GM18868 (cell line): ENCODE data around the gene CLDN9.
A peak's percentile ranks its signal among the peaks of the same experiment; 100 is the strongest.

Source experiments
- ATAC-seq: cut with Tn5 transposase; IDR thresholded peaks from one replicate; pipeline ENCODE4 v1.9.1; 2021; ENCODE audit warnings: mild to moderate bottlenecking, moderate library complexity; ENCODE audit not compliant: unreplicated experiment

Gene CLDN9

GRCh38 chr16:2992383-2993081, 20.2 kb upstream of the CLDN9 start:
- ATAC-seq, result no peak

GRCh38 chr16:2996298-2996697, 16.4 kb upstream of the CLDN9 start:
- no peak for ATAC-seq

- ATAC-seq, result no peak
Observed at GRCh38 chr16:2999929-3000328, 12.8 kb upstream of the CLDN9 start.

GRCh38 chr16:3000540-3000939, 12.2 kb upstream of the CLDN9 start:
- ATAC-seq, result no peak

- no peak for ATAC-seq
Observed at GRCh38 chr16:3001316-3001715, 11.4 kb upstream of the CLDN9 start.

- ATAC-seq, result peak; percentile 97
Observed at GRCh38 chr16:3003582-3004270, 9.0 kb upstream of the CLDN9 start.

DNA sequence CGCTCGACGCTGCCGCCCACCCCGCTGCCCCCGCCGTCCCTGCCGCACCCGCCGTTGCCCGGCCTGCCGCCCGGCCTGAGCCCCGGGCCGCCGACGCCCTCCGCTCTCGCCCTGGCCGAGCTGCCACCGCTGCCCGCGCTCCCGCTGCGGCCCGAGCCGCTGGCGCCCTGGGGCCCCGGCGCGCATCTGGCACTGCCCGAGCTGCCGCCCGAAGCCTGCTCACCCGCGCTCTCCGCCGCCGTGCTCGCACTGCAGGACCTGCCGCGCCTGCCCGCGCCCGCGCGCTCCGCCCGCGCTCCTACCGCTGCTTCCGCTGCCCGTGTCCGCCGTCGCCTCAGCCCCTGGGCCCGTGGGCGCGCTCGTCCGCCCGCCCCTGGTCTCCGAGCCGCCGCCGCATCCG, 8.4 kb upstream of the CLDN9 start:
- peak; percentile 4 for ATAC-seq

DNA sequence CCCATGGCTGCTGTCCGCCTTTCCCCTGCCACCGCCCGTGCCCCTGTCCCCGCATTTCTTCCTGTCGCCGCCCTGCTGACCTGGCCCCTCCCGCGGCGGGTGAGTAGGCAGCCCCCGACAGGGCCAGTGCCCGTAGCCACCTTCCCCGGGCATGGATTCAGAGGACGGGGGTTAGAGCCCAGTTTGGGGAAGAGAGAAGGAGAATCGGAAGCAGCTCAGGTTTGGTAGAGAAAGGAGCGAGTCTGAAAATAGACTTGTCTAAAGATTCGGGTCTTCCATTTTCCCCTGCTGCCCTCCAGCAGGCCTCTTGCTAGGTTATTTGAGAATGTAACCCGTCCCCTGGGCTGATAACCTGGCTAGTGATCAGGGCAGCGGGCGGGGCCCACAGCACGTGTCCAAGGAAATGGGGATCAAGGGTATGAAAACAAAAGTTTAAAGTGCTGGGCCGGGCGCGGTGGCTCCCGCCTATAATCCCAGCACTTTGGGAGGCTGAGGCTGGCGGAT, 7.9 kb upstream of the CLDN9 start:
- no peak for ATAC-seq

DNA sequence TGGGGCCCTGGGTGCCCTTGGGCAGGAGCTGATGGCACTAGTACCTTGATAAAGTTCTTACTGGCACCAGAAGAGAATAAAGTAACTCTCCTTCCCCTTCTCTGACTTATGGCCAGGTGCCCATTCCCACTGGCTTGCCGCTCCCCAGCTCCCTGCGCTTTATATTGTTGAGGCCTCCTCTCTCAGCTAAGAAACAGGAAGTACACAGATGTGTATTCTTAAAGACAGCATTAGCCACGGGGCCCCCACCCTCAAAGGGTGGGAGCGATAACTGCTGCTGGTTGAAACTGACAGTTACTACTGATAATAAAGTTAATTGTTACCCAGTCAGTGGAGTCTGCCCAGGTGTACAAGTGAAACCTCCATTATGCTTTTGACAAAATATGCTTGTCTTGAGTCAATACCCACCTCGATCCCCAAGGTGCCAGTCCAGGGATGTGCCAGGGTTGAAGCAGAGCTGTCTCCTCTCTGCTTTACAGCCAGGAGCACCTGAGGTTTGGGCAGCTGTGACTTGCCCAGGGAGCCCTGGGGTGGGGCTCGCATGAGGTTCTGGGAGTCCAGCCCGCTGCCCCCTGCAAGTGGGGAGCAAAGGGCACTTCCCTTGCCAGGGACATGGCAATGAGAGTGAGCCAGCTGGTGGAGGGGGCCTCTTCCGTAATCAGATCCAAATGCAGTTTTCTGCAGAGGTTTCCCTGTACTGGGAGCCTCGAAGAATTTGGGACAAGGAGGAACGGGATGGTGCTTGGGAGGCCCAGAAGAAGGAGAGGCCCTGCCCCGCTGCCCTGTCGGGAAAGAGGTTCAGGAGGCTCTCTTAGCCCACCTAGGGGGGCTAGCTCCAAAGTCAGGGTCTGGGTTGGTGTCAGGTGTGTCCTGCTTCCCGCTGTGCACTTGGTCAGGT, 5.4 kb upstream of the CLDN9 start:
- no peak for ATAC-seq

DNA sequence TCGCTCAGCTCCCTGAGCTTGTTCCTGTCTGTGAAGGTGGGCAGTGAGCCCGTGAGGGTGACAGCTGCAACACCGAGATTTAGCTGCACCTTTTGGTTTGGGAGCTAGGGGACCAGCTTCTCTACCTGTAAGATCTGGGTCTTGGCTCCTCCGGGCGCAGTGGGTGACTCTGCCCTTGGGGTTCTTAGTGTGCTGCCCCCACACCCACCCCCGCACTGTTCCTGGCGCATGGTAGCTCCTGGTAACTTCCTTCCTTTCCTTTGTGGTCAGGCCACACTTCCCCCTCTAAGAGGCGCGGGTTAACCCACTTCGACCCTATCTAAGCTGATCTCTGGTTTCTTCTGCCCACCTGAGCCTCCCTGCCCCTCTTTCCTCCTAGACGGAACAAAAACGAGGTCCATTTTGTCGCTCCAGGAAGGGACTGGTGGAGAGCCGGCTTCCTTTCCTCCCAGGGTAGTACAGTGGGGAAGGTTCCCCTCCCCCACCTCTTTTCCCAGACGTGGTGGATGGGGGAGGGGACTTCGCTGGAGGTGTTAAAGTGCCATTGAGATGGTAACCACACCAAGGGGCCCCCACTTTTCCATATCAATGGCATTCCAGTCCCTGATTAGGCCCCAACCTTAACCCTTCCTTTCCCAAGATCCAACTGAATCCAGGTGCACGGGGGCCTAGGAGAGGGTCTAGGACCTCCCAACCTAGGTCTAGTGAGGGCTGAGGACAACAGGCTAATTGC, 4.6 kb upstream of the CLDN9 start:
- no peak for ATAC-seq

DNA sequence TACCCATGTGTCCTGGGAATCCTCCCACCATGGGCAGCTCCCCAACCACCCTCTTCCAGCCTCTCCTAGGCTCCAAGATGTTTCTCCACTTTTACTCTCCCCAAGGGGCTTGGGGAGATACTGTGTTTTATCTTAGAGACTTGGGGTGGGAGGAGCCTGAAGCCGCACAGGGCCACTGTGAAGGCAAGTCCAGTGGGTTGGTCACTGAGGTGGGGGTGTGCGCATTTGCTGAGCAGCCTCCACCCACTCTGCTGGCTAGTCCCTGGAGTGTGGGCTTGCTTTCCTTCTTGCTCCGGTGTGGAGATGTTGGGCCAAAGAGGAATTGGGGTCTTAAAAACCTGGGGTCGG, 4.1 kb upstream of the CLDN9 start:
- no peak for ATAC-seq

GRCh38 chr16:3009568-3010390, 2.9 kb upstream of the CLDN9 start:
- no peak for ATAC-seq

DNA sequence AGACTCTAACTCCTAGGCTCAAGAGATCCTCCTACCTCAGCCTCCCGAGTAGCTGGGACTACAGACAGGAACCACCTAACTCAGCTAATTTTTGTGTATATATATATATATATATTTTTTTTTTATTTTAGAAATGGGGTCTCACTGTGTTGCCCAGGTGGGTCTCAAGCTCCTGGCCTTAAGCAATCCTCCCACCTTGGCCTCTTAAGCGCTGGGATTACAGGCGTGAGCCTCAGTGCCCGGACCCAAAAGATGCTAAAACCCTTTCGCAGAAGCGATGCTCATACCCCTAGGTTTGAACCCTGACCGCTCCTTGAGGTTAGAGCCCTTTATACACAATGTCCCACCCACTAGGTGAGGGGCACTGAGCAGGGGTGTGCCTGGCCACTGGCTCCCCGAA, 2.2 kb upstream of the CLDN9 start:
- ATAC-seq, result no peak

DNA sequence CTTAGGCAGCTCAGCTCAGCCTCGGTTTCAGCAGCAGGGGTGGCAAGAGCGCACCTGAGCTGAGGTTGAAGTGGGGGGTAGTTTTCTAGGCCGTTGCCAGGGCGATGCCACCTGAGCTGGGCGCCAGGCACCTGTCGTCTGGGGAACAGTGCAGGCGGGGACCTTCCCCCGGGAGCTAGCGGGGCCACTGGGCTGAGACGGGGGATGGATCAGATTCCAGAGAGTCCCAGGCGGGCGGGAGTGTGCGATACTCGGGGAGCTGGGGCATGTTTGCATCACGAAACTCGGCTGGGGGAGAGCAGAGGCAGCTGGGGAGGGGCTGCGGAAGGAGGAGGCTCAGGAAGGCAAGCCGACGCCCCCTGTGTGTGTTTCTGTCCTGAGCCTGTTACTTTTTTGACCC, 477 bp upstream of the CLDN9 start:
- ATAC-seq, result no peak

DNA sequence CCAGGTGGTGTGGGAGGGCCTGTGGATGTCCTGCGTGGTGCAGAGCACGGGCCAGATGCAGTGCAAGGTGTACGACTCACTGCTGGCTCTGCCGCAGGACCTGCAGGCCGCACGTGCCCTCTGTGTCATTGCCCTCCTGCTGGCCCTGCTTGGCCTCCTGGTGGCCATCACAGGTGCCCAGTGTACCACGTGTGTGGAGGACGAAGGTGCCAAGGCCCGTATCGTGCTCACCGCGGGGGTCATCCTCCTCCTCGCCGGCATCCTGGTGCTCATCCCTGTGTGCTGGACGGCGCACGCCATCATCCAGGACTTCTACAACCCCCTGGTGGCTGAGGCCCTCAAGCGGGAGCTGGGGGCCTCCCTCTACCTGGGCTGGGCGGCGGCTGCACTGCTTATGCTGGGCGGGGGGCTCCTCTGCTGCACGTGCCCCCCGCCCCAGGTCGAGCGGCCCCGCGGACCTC, 798 bp downstream of the CLDN9 start:
- no peak for ATAC-seq

DNA sequence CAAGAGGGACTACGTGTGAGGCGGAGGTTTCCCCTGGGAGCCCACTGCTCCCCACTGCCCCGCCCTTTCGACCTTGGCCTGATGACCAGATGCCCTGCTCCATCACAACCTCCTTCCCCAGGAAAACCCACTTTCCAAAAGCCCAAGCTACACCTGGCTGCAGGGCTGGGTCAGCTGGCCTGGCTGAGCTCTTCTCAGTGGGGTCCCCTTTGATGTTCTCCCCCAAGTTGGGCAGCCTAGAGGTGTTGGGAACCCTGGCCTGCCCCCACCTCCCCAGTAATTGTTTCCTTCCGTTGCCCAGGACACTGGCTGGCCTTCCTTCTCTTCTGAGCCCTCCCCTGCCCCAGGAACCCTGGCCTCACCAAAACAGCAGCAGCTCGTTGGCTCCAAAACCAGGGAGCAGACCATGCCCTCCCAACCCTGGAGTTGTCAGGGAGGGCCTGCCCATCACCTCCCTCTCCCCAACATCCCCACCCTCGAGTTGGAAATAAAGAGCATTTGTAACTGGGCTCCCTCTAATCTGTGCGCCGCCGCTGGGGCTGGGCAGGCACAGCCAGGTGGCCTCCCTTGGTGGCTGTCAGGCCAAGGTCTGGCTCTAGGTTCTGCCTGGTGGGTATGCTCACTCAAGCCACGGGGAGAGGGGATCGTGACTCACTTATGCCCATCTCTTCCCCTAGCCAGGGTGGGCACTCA, 1.4 kb downstream of the CLDN9 start:
- ATAC-seq, result no peak

- no peak for ATAC-seq
Observed at GRCh38 chr16:3014971-3015370, 2.2 kb downstream of the CLDN9 start.

GRCh38 chr16:3015865-3016521, 3.3 kb downstream of the CLDN9 start:
- no peak for ATAC-seq

DNA sequence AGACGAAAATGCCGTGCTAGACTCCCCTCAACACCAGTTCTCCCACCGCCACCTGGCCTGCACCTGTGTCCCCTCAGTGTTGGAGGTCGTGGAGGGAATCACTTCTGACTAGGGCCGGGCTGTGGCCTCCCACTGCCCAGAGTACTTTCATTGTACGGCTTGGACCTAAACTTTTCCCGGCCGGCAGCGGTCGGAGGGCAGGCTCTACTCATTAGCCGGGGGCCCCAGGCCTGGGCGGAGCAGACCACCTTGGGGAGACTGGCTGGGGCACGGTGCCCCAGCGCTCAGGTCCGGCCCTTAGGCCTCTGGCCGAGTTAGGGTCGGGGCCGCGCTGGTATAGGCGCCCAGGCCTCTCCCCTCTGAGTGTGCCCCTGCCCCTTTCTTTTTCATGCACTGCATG, 4.6 kb downstream of the CLDN9 start:
- no peak for ATAC-seq
